Memory B cell (primary cell): ENCODE data around the gene ENAH.

Experiments
- ATAC-seq: fragments of 150-1000 bp; cut with Tn5 transposase; 2 replicates; pipeline ENCODE4 v1.10.0; 2021; ENCODE audit warnings: low read depth, mild to moderate bottlenecking, moderate library complexity
- DNase-seq, 2 donors: peaks; one replicate each; pipeline ENCODE4 v3.0.0; 2022; ENCODE audit warnings: low spot score in 2 of 2
- H3K27ac Mint-ChIP-seq: one replicate; pipeline ENCODE4 v1.8.0; 2022; ENCODE audit warnings: mild to moderate bottlenecking, moderate library complexity, mixed read lengths
- H3K27me3 Mint-ChIP-seq: one replicate; pipeline ENCODE4 v1.8.0; 2022; ENCODE audit warnings: mixed read lengths
- H3K36me3 Mint-ChIP-seq: one replicate; pipeline ENCODE4 v1.8.0; 2022; ENCODE audit warnings: mild to moderate bottlenecking, mixed read lengths
- H3K4me1 Mint-ChIP-seq: one replicate; pipeline ENCODE4 v1.8.0; 2022; ENCODE audit warnings: mixed read lengths
- H3K4me3 Mint-ChIP-seq: one replicate; pipeline ENCODE4 v1.8.0; 2022; ENCODE audit warnings: mild to moderate bottlenecking, moderate library complexity, mixed read lengths
- H3K9me3 Mint-ChIP-seq: one replicate; pipeline ENCODE4 v1.8.0; 2022; ENCODE audit warnings: mixed read lengths

ENAH gene

GRCh38 chr1:225467193-225468020, 185.5 kb downstream of the ENAH start:
- peak overlapping the region; percentile 92 for H3K27ac Mint-ChIP-seq
- no peaks in the 10 kb centered on the region for H3K9me3 Mint-ChIP-seq
- DNase-seq (peak; percentile 81 to 82), ATAC-seq (peak; percentile 86)
- H3K4me3 Mint-ChIP-seq = peak overlapping the region; percentile 92
- peaks cover 29% of the 10 kb centered on the region for H3K4me1 Mint-ChIP-seq
- no peaks in the 10 kb centered on the region for H3K27me3 Mint-ChIP-seq
- H3K36me3 Mint-ChIP-seq = no peaks in the 10 kb centered on the region

- DNase-seq (no peak), ATAC-seq (no peak)
- Mint-ChIP-seq H3K4me3 (peak overlapping the region; percentile 92), H3K9me3 (no peaks in the 10 kb centered on the region), H3K36me3 (no peaks in the 10 kb centered on the region), H3K4me1 (peaks cover 29% of the 10 kb centered on the region), H3K27ac (peak overlapping the region; percentile 92), H3K27me3 (no peaks in the 10 kb centered on the region)
Measured at GRCh38 chr1:225466848-225467192, 186.1 kb downstream of the ENAH start.

GRCh38 chr1:225465793-225466517, 187.0 kb downstream of the ENAH start:
- Mint-ChIP-seq H3K9me3 (no peaks in the 10 kb centered on the region), H3K27ac (peak overlapping the region; percentile 92), H3K27me3 (no peaks in the 10 kb centered on the region), H3K4me1 (peaks cover 29% of the 10 kb centered on the region), H3K36me3 (no peaks in the 10 kb centered on the region), H3K4me3 (peak overlapping the region; percentile 11)
- ATAC-seq (no peak), DNase-seq (no peak)

GRCh38 chr1:225464851-225465792, 187.8 kb downstream of the ENAH start:
- no peaks in the 10 kb centered on the region for H3K27me3 Mint-ChIP-seq
- H3K4me3 Mint-ChIP-seq = peak overlapping the region; percentile 41
- H3K4me1 Mint-ChIP-seq = peaks cover 29% of the 10 kb centered on the region
- H3K9me3 Mint-ChIP-seq = no peaks in the 10 kb centered on the region
- no peaks in the 10 kb centered on the region for H3K36me3 Mint-ChIP-seq
- no peak for ATAC-seq
- no peak for DNase-seq
- peak overlapping the region; percentile 65 for H3K27ac Mint-ChIP-seq

- peaks cover 24% of the 10 kb centered on the region for H3K4me1 Mint-ChIP-seq
- no peak overlapping the region for H3K4me3 Mint-ChIP-seq
- no peaks in the 10 kb centered on the region for H3K36me3 Mint-ChIP-seq
- ATAC-seq = no peak
- no peaks in the 10 kb centered on the region for H3K9me3 Mint-ChIP-seq
- DNase-seq = no peak
- peaks cover 1% of the 10 kb centered on the region for H3K27me3 Mint-ChIP-seq
- H3K27ac Mint-ChIP-seq = no peak overlapping the region
Measured at GRCh38 chr1:225462714-225463574, 190.0 kb downstream of the ENAH start.

GRCh38 chr1:225462429-225462713, 190.6 kb downstream of the ENAH start:
- no peak for DNase-seq
- Mint-ChIP-seq H3K36me3 (no peaks in the 10 kb centered on the region), H3K27ac (no peak overlapping the region), H3K4me3 (no peak overlapping the region), H3K4me1 (peaks cover 24% of the 10 kb centered on the region), H3K27me3 (peaks cover 2% of the 10 kb centered on the region), H3K9me3 (no peaks in the 10 kb centered on the region)
- ATAC-seq = no peak

- Mint-ChIP-seq H3K27me3 (peaks cover 3% of the 10 kb centered on the region), H3K4me1 (peaks cover 21% of the 10 kb centered on the region), H3K4me3 (no peak overlapping the region), H3K36me3 (no peaks in the 10 kb centered on the region), H3K27ac (no peak overlapping the region), H3K9me3 (no peaks in the 10 kb centered on the region)
- ATAC-seq (no peak), DNase-seq (no peak)
Measured at GRCh38 chr1:225461533-225462428, 191.1 kb downstream of the ENAH start.

GRCh38 chr1:225460737-225461532, 192.0 kb downstream of the ENAH start:
- no peaks in the 10 kb centered on the region for H3K9me3 Mint-ChIP-seq

GRCh38 chr1:225460021-225460736, 192.7 kb downstream of the ENAH start:
- Mint-ChIP-seq H3K9me3 (no peaks in the 10 kb centered on the region), H3K27me3 (peaks cover 3% of the 10 kb centered on the region), H3K27ac (no peak overlapping the region), H3K36me3 (no peaks in the 10 kb centered on the region), H3K4me1 (peaks cover 14% of the 10 kb centered on the region), H3K4me3 (no peak overlapping the region)
- DNase-seq = no peak
- ATAC-seq = no peak

More at GRCh38 chr1:225460737-225461532, 192.0 kb downstream of the ENAH start:
- no peak overlapping the region for H3K27ac Mint-ChIP-seq
- DNase-seq (no peak), ATAC-seq (no peak)
- H3K4me1 Mint-ChIP-seq = peaks cover 17% of the 10 kb centered on the region
- peaks cover 3% of the 10 kb centered on the region for H3K27me3 Mint-ChIP-seq
- H3K36me3 Mint-ChIP-seq = no peaks in the 10 kb centered on the region
- no peak overlapping the region for H3K4me3 Mint-ChIP-seq

GRCh38 chr1:225458222-225458631, 194.7 kb downstream of the ENAH start:
- Mint-ChIP-seq H3K27me3 (peaks cover 5% of the 10 kb centered on the region), H3K9me3 (no peaks in the 10 kb centered on the region), H3K4me3 (no peak overlapping the region), H3K27ac (no peak overlapping the region), H3K36me3 (no peaks in the 10 kb centered on the region), H3K4me1 (peaks cover 11% of the 10 kb centered on the region)
- ATAC-seq (no peak), DNase-seq (no peak)

- Mint-ChIP-seq H3K4me3 (no peak overlapping the region), H3K4me1 (peaks cover 3% of the 10 kb centered on the region), H3K27ac (no peak overlapping the region), H3K36me3 (no peaks in the 10 kb centered on the region), H3K27me3 (peaks cover 9% of the 10 kb centered on the region), H3K9me3 (no peaks in the 10 kb centered on the region)
- no peak for DNase-seq
- no peak for ATAC-seq
Measured at GRCh38 chr1:225454733-225455132, 198.2 kb downstream of the ENAH start.
